ENCODE data around the gene NES.

NES gene

DNA sequence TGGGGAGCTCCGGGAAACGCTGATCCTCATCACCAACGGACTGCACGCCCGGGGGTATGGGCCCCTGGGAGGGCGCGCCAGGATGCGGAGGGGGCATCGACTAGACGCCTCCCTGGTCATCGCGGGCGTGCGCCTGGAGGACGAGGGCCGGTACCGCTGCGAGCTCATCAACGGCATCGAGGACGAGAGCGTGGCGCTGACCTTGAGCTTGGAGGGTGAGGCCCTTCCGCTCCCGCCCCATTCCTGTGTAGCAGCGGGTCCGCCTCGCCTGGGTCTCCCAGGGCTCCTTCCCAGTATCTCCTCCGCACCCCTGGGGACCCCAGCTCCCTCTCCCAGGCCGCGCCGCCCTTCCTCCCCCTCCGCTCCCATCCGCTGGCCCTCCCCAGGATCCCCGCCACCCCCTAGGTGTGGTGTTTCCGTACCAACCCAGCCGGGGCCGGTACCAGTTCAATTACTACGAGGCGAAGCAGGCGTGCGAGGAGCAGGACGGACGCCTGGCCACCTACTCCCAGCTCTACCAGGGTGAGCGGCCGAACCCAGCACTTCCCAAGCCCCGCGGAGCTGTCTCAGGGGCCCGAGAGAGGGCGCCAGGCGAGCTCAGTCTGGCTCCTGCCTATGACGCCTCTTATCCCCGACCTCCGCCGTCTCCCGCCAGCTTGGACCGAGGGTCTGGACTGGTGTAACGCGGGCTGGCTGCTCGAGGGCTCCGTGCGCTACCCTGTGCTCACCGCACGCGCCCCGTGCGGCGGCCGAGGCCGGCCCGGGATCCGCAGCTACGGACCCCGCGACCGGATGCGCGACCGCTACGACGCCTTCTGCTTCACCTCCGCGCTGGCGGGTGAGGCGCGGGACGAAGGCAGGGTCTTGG is 53.0 kb downstream of the NES start:
- peak in 1 of 3 donors; percentile 39 for DNase-seq (ENCODE audit: low read depth in 2 of 3, low spot score in 1 of 3)

GRCh38 chr1:156622581-156623297 is 54.5 kb downstream of the NES start:
- DNase-seq (ENCODE audit: low read depth in 2 of 3, low spot score in 1 of 3) = no peak

DNA sequence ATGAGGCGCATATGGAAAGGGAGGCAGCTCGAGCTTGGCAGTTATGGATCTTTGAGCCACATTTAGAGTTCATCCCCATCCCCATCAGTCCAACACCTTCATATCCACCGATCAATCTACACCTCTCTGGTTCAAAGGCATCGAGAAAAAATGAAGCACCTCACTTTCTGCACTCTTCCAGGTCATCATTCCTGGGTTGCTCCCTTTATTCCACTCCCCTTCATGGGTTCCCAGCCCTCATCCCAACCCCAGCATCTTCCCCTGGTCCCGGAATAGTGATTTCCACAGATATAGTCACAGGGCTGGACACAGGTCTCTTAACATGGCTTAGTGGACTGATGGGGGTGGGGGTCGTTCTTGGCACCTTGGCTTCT is 57.6 kb downstream of the NES start:
- DNase-seq (ENCODE audit: low read depth in 2 of 3, low spot score in 1 of 3) = no peak

DNA sequence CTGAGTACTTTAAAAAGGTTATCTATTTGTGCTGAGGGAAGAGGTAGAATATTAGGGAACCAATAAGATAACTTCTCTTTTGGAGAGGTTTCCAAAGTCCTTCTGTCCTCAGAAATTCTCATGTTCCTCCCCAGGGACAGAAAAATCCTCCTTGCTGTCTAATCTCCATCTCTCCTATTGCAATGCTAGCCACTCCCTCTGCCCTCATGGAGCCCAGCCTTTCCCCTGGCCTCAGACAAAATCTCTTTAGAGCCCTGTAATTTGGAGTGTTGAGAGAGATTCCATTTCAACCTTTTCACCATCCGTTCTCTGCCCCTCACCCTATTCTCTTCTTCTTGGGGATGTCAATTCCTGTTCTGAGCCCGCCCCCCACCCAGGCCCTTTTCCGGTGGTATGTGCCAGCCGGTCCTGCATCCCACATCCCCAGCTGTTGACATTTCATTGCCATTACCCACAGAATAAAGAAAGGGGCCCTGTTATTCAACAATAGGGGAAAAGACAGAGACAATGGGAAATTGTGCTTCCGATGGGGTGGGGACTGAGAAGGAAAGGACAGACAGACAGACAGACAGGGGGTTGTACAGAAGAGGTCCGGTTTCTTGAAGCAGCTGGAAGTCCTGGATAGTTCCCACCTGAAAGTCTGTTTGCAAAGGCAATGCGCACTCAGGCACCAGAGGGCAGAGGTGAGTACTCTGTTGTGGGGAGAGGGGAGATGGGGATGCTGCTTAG is 58.2 kb downstream of the NES start, which contains the start of gene HAPLN2:
HAPLN2 (plus strand) TSS at position 563 of the 729 bp plus-strand sequence. CDS start 4,076 bp downstream, outside the sequence.
- DNase-seq (ENCODE audit: low read depth in 2 of 3, low spot score in 1 of 3) = no peak
